B cell (primary cell): ENCODE data around the gene SPINK5. TPM values are rescaled to one million over a fixed set of nuclear protein-coding genes. Genes with fewer than 3 reads are reported as not detected.
"Not testable (repeated sequence)": the region's sequence is repeated elsewhere in the genome, so short reads cannot be mapped to it uniquely, and the experiment has no call there.

Source experiments
- ATAC-seq: fragments of 200-7000 bp; cut with Tn5 transposase; one replicate; pipeline ENCODE4 v1.10.0; 2021; ENCODE audit warnings: low read depth, mild to moderate bottlenecking, moderate number of reproducible peaks, moderate library complexity
- CTCF ChIA-PET: fragments of 350-600 bp; sonication (Branson Sonifier 250); formaldehyde crosslinking; loops from one replicate; lab custom pipeline; 2021; ENCODE audit warnings: antibody characterized with exemption, inconsistent platforms; lab: Charles Lee
- POLR2A ChIA-PET: fragments of 350-600 bp; sonication (Branson Sonifier 250); formaldehyde crosslinking; loops from one replicate; lab custom pipeline; 2021; ENCODE audit warnings: antibody characterized with exemption; lab: Charles Lee
- DNase-seq: peaks from one replicate; pipeline ENCODE4 v3.0.0; 2013
- H2AFZ ChIP-seq: 2 replicates; pipeline ENCODE4 v1.6.1; 2012; ENCODE audit warnings: mild to moderate bottlenecking, low read depth, low read length; ENCODE audit not compliant: insufficient read depth, poor library complexity, severe bottlenecking
- H3K27ac ChIP-seq, 2 donors: 1 replicate in 1 of 2; 2 replicates in 1 of 2; pipeline ENCODE4 v1.5.1; 2012 to 2013; ENCODE audit warnings: low read length in 2 of 2, mild to moderate bottlenecking in 2 of 2, moderate library complexity in 1 of 2
- H3K27me3 ChIP-seq, 4 experiments: fragments of 200-600 bp in 1 of 4; sonication (generic) in 1 of 4; replicated peaks in 1 of 4; 1 replicate in 2 of 4; 2 replicates in 2 of 4; pipeline versions ENCODE4 v1.6.1 to v1.7.0; 2013 to 2016; ENCODE audit warnings: low read length in 3 of 4, mild to moderate bottlenecking in 2 of 4, mixed read lengths in 1 of 4, moderate library complexity in 1 of 4; ENCODE audit not compliant: insufficient read depth in 4 of 4, control insufficient read depth in 3 of 4; ENCODE audit errors: control extremely low read depth in 1 of 4
- H3K36me3 ChIP-seq, 2 experiments: replicated peaks in 1 of 2; 1 replicate in 1 of 2; 2 replicates in 1 of 2; pipeline versions ENCODE4 v1.6.1 to v1.7.1; 2013; ENCODE audit warnings: low read length in 1 of 2; ENCODE audit not compliant: insufficient read depth in 2 of 2, control insufficient read depth in 1 of 2; ENCODE audit errors: control extremely low read depth in 1 of 2, extremely low read depth in 1 of 2
- H3K4me1 ChIP-seq, 2 donors: fragments of 200-600 bp in 1 of 2; sonication (generic) in 1 of 2; 1 replicate in 1 of 2; 2 replicates in 1 of 2; pipeline versions ENCODE4 v1.5.1 to v1.6.1; 2013 to 2017; ENCODE audit warnings: low read length in 2 of 2; ENCODE audit not compliant: control insufficient read depth in 2 of 2, insufficient read depth in 2 of 2
- H3K4me2 ChIP-seq: replicated peaks from 2 replicates; pipeline ENCODE3; 2012; ENCODE audit warnings: mild to moderate bottlenecking, low read depth, low read length; ENCODE audit not compliant: poor library complexity, severe bottlenecking
- H3K4me3 ChIP-seq, 5 experiments: fragments of 200-600 bp in 1 of 5; sonication (generic) in 1 of 5; 1 replicate in 3 of 5; 2 replicates in 2 of 5; pipeline versions ENCODE4 v1.5.1 to v1.7.0; 2011 to 2016; ENCODE audit warnings: low read length in 4 of 5, mild to moderate bottlenecking in 4 of 5, low read depth in 2 of 5, control low read depth in 1 of 5, moderate library complexity in 1 of 5; ENCODE audit not compliant: insufficient read depth in 1 of 5; ENCODE audit errors: control extremely low read depth in 1 of 5, extremely low read depth in 1 of 5
- H3K79me2 ChIP-seq: fragments of 200-600 bp; sonication (generic); one replicate; pipeline ENCODE4 v1.6.0; 2016; ENCODE audit warnings: low read length; ENCODE audit not compliant: control insufficient read depth, insufficient read depth
- H3K9ac ChIP-seq: fragments of 200-600 bp; sonication (generic); 2 replicates; pipeline ENCODE4 v1.6.1; 2017; ENCODE audit warnings: mild to moderate bottlenecking, low read length, moderate library complexity
- H3K9me3 ChIP-seq, 3 donors: one replicate each; pipeline versions ENCODE4 v1.6.1 to v1.7.1; 2013; ENCODE audit warnings: low read length in 2 of 3; ENCODE audit not compliant: control insufficient read depth in 2 of 3, insufficient read depth in 1 of 3; ENCODE audit errors: control extremely low read depth in 1 of 3
- H4K20me1 ChIP-seq: 2 replicates; pipeline ENCODE4 v1.6.0; 2012; ENCODE audit warnings: mild to moderate bottlenecking, low read length; ENCODE audit not compliant: insufficient read depth, control insufficient read depth, poor library complexity, severe bottlenecking
- H3K27ac Mint-ChIP-seq: one replicate; pipeline ENCODE4 v1.8.0; 2021; ENCODE audit warnings: mixed read lengths
- H3K27me3 Mint-ChIP-seq: one replicate; pipeline ENCODE4 v1.8.0; 2021; ENCODE audit warnings: mixed read lengths
- H3K4me1 Mint-ChIP-seq: one replicate; pipeline ENCODE4 v1.8.0; 2021; ENCODE audit warnings: mixed read lengths
- H3K4me3 Mint-ChIP-seq: one replicate; pipeline ENCODE4 v1.8.0; 2021; ENCODE audit warnings: mixed read lengths
- H3K9me3 Mint-ChIP-seq: one replicate; pipeline ENCODE4 v1.8.0; 2022; ENCODE audit warnings: mixed read lengths; ENCODE audit not compliant: insufficient read depth
- EZH2 ChIP-seq: IDR thresholded peaks from 2 replicates; pipeline ENCODE4 v1.6.1; 2012; ENCODE audit warnings: borderline replicate concordance, low read depth, mild to moderate bottlenecking, moderate library complexity, low read length; ENCODE audit not compliant: insufficient read depth, poor library complexity, severe bottlenecking
- whole genome bisulfite sequencing: methylation state at CpG from one replicate; pipeline ENCODE4 v1.1.5; 2013; ENCODE audit warnings: missing lambda C conversion rate; ENCODE audit not compliant: insufficient coverage; 5-methylcytosine and 5-hydroxymethylcytosine counted together
- intact Hi-C: fragments of 100-400 bp; cut with micrococcal nuclease; formaldehyde crosslinking; loops from one replicate; pipeline ENCODE4 v1.10.0; 2022
- polyA plus RNA-seq: library from polyadenylated mRNA; depleted of rRNA; stranded (reverse); fragments of >200 nt; gene quantifications from 2 replicates; pipeline ENCODE4 v1.2.3, GENCODE V29; 2012
- total RNA-seq, 2 donors: library from RNA; stranded (reverse); fragments of 120-200 nt in 1 of 2; gene quantifications; 1 replicate in 1 of 2; 2 replicates in 1 of 2; pipeline versions ENCODE4 v1.2.3 to v1.2.4, GENCODE V29; 2013 to 2022
- TF ChIP-seq, protein P1 (sequence below): fragments of 200-600 bp; IDR thresholded peaks from one replicate; pipeline ENCODE4 v1.8.0; 2022; ENCODE audit warnings: antibody characterized with exemption, mild to moderate bottlenecking

Gene SPINK5
- total and polyA plus RNA-seq, 2 donors (not counting 1 experiment from before 2014, with no cell fraction given), result not detected

DNA sequence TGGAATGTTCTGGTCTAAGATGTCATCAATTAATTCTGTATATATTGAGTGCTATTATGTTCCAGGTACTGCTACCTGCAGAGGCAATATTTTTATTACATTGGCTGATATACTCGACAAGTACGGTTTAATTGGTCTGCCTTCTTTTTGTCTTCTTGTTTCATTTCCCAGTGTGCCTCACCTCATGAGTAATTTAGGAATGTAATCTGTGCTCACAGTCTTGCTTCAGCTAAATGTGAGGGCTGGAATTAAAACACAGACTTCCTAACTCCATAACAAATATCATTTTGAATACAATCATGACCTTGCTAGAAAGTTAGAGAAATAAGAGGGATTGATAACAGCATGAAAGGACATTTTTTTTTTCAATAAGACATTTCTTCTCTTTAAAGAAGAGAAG lies 20.1 kb upstream of the SPINK5 start:
- Histone ChIP-seq H3K27me3 (no peaks in the 10 kb centered on the region), H3K36me3 (no peaks in the 10 kb centered on the region), H3K9me3 (no peaks in the 10 kb centered on the region), H3K4me1 (no peaks in the 10 kb centered on the region), H3K27ac (no peak overlapping the region), H2AFZ (no peak overlapping the region), H3K4me3 (no peak overlapping the region), H3K79me2 (no peaks in the 10 kb centered on the region), H3K4me2 (no peak overlapping the region), H4K20me1 (no peaks in the 10 kb centered on the region), H3K9ac (no peak overlapping the region)
- H3K27ac Mint-ChIP-seq, result no peak overlapping the region
- H3K4me1 Mint-ChIP-seq, result no peaks in the 10 kb centered on the region
- H3K4me3 Mint-ChIP-seq, result no peak overlapping the region
- no peak for DNase-seq
- intact Hi-C loops, result no loop called here
- no CpG with 5 or more reads among the region's 2 CpGs for WGBS
- TF ChIP-seq, protein P1, sequence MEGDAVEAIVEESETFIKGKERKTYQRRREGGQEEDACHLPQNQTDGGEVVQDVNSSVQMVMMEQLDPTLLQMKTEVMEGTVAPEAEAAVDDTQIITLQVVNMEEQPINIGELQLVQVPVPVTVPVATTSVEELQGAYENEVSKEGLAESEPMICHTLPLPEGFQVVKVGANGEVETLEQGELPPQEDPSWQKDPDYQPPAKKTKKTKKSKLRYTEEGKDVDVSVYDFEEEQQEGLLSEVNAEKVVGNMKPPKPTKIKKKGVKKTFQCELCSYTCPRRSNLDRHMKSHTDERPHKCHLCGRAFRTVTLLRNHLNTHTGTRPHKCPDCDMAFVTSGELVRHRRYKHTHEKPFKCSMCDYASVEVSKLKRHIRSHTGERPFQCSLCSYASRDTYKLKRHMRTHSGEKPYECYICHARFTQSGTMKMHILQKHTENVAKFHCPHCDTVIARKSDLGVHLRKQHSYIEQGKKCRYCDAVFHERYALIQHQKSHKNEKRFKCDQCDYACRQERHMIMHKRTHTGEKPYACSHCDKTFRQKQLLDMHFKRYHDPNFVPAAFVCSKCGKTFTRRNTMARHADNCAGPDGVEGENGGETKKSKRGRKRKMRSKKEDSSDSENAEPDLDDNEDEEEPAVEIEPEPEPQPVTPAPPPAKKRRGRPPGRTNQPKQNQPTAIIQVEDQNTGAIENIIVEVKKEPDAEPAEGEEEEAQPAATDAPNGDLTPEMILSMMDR, result no peak
- no peak for TF ChIP-seq EZH2
- ChIA-PET CTCF (no interaction called here), POLR2A (no interaction called here)
- peaks cover 2% of the 10 kb centered on the region for H3K9me3 Mint-ChIP-seq
- no peaks in the 10 kb centered on the region for H3K27me3 Mint-ChIP-seq
- ATAC-seq, result no peak

DNA sequence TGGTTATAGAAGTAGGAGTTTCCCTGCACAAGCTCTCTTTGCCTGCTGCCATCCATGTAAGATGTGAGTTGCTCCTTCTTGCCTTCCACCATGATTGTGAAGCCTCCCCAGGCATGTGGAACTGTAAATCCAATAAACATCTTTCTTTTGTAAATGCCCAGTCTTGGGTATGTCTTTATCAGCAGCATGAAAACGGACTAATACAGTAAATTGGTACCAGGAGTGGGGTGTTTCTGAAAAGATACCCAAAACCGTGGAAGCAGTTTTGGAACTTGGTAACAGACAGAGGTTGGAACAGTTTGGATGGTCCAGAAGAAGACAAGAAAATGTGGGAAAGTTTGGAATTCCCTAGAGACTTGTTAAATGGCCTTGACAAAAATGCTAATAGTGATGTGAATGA lies 8.6 kb upstream of the SPINK5 start:
- H3K27ac ChIP-seq, H3K27ac Mint-ChIP-seq, H2AFZ ChIP-seq, H3K9me3 Mint-ChIP-seq, H3K36me3 ChIP-seq, H3K4me1 ChIP-seq, DNase-seq, CTCF ChIA-PET, intact Hi-C loops, H3K9ac ChIP-seq, H3K4me3 ChIP-seq, H3K79me2 ChIP-seq, H3K27me3 Mint-ChIP-seq, H3K27me3 ChIP-seq, ATAC-seq, H4K20me1 ChIP-seq, H3K4me3 Mint-ChIP-seq, H3K4me2 ChIP-seq, POLR2A ChIA-PET, H3K4me1 Mint-ChIP-seq: not testable (repeated sequence)
- H3K9me3 ChIP-seq, result peaks cover 0 to 22% (median 13%) of the 10 kb centered on the region in 3 donors
- 100% methylated on average over 2 of the region's 2 CpGs for WGBS
